HG03432 (cell line): ENCODE data around the gene TENM4.
"Not testable (repeated sequence)": the region's sequence is repeated elsewhere in the genome, so short reads cannot be mapped to it uniquely, and the experiment has no call there.

Experiments used
- ATAC-seq: cut with Tn5 transposase; IDR thresholded peaks from one replicate; pipeline ENCODE4 v1.9.1; 2021; ENCODE audit warnings: mild to moderate bottlenecking, moderate library complexity; ENCODE audit not compliant: unreplicated experiment

Gene TENM4

DNA sequence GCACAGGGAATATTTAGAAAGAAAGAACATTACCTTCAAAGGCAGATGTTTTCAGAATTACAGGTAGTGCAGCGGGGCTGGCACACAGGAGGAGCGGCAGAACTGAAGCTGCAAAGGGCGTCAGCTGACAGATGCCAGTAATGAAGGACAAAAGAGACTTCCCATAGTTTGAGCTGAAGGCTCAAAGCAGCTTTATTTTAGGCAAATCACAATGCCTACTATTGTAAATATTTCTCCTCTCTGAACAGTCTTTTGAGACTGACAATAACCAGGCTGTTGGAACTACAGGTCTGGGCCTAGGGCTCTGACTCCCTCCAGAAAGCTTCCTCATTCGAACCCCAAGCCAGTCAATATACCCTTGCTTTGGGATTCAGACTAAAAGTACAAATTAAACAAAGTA, 609.3 kb downstream of the TENM4 start:
- no peak for ATAC-seq

DNA sequence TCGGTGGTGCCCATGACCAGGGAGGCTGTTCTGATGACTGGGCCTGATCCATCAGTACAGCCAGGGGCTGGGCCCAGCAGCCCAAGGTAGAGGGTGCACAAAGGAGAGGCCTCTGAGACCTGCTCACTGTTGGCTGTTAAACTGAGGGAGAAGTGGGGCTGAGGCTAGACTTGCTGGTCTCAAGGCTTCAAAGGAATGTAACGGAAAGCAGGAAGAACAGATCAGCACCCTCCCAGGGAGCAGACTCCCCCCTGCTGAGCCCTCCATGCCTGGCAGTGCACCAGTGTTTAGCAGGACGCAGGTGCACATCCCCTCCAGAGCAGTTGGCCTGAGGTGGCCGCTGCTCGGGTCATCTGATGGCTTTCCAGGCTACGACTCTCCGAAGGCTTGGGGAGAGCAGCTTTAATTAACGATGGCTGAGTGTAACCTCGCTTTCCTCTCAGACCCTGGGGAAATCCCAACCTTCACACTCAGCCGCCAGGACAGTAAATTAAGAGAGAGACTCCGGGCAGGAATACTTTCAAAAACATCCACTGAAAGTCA, 610.5 kb downstream of the TENM4 start:
- ATAC-seq = no peak

DNA sequence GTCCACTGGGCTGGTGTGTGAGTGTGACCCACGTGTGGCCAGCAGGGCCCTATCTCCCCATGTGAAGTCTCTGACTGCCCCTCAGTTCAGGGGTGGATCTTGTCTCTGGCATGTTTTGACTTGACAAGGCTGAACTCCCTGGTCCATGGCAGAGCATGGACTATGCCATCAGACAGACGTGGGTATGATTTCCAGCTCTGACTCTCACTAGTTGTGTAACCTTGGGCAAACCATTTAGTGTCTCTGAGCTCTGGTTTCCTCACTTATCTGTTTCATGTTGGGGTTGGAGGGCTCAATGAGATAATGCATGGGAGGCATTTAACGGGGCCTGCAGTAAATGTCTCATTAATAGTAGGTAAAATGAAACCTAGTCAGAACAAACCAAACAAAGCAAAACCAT, 611.7 kb downstream of the TENM4 start:
- no peak for ATAC-seq

DNA sequence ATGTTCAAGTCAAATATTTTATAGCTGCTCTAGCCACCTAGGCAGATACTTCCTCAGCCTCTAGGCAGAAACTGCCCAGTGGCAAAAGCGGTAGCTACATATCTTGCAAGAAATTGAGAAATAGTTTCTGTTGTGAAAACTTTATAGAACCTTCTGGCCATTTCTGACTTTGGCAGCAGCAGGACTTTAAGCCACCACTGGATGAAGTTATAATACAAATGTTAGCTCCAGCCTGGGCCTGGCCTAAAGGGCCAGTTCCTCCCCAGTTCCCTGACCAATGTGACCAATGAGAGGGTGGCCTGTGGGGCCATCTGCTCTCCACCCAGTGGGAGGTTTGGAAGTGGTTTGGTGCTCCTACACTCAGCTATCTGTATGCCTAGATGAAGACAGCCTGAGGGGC, 612.2 kb downstream of the TENM4 start:
- ATAC-seq = no peak

DNA sequence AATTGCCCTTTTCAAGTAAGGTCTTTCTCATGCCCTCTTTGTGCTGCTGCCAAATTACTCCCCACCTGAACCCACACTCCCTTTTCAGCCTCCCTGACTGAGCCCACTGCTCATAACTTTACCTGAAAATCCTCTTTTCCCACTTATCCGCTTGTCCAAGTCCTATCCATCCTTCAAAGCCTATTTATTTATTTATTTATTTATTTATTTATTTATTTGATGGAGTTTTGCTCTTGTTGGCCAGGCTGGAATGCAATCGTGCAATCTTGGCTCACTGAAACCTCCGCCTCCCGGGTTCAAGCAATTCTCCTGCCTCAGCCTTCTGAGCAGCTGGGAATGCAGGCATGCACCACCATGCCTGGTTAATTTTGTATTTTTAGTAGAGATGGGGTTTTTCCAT, 613.5 kb downstream of the TENM4 start:
- ATAC-seq = not testable (repeated sequence)

DNA sequence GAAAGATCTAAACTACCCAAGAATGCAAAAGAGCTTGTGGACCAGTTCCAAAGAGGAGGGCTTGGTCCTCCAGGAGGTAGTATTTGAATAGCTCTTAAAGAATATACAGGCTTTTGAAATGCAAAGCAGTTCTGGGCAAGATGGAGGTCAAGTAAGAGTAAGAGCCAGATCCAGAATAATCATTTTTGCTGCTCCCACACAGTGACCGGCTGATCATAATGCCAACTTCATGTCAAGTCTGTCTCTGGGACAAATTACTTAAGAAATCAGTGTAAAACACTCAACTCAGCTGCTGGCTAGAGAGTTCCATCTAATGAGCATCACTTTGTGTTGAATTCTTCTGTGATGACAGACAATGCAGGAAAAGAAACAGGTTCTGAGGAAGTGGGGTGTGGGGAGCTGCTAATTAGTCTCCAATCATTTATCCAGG, 615.2 kb downstream of the TENM4 start:
- ATAC-seq = no peak

DNA sequence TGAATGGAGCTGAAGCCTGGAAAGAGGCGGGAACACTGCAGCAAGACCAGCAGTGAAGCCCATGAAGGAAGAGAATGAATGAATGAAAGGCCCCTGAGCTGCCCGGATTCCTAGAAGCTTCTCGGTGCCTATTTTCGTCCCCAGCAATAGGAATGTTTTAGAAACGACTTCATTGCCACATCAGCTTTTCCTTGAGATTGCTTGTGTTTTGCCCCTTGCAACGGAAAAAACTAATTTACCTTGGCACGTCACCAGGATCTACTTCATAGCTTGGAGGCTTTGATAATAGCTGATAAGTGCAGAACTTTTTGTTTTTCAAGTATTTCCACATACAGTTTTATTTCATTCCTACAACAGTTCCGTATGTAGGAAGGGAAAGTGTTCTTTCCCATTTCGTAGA, 617.2 kb downstream of the TENM4 start:
- no peak for ATAC-seq

DNA sequence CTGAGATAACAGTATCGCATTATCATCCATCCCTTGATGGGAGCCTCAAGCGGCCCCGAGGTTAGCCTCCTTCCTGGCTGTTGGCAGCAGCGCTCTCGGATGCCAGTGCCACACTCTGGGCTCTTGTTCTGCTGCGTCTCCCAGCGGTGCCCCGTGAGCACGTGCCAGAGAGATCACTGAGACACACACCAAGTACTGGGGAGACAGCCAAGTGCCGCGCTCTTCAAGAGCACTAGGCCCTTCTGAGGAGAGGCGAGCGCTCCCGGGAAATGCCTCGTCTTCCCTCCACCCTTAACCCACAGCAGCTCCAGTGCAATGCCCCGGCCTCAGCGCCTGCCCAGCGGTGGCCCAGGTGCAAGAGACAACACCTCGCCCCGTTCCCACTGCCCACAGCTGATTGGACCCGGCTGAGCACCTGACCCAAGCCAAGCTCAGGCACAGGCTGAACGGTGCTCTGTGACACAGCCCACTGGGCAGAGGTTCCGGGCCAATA, 617.9 kb downstream of the TENM4 start:
- no peak for ATAC-seq

DNA sequence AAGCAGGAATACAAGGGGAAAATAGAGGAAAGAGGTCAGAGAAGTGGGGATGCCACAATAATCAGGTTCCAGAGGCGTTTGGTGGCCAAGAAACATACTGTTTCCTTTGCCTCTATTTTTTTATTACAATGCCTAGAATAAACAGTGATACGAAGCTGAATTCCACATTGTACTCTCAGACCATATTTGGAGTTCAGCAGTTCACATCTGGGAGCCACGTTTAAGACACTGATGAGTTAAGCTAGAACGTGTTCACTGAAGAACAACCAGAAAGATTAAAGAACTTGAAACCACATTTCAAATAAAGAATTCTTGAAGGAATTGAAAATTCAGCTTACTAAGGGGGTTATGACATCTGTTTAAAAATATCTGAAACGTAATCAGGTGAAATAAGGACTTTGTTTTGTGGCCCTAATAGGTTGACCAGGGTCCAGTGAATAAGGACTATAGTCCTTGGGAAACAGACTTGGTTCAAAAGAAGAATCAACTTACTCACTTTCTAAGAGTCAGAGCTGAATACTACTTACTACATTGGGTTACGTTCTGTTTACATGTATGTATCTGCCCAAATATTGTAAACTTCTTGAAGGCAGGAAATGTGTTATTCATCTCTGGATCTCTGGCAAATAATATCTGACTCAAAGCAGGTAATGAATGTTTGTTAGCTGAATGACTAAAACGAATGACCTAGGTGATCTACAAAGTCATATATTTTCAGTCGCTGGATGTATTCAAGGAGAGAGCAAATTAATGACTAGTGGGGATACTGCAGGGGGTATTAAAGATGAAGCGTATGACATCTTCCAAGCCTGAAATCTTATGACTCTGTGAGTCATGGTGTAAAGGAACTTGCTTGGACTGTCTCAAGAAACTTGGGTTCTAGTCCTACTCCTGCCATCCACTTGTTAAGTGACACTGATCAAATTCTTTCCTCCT, 619.2 kb downstream of the TENM4 start:
- ATAC-seq = no peak

DNA sequence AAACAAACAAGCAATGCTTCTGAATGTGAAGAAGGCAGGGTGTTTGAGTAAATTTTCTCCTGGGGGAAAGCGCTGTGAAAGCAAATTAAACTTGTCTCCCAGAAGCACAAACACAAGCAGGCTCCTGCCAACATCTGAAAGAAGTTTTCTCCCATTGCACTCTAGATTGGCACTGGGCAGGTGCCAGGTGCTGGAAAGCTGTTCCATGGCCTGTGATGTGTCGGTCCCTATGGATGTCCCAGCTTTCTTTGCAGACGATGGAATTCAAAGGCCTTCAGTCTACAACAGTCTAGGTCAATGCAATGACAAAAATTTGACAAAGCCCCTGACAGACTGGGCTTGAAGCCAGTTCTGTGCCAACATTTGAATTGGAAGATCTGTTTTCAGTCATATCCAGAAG, 620.1 kb downstream of the TENM4 start:
- no peak for ATAC-seq

DNA sequence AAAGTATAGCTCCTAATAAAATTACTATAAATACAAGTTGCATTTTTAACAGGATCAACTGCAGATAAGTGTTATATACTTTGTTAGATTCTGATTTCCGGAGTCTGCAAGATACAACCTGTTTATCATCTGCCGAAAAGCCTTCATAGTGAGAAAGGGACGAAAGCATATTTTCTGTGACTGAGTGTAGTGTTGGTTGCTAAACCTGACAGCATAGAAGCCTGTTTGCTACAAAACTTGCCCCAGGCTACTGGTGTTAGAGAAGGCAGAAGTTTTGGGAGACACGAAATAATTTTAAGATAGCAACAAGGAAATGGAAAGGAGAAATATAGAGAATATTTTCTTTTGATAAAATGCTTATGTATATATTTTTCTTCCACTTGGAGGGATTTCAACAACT, 622.6 kb downstream of the TENM4 start:
- ATAC-seq = no peak

DNA sequence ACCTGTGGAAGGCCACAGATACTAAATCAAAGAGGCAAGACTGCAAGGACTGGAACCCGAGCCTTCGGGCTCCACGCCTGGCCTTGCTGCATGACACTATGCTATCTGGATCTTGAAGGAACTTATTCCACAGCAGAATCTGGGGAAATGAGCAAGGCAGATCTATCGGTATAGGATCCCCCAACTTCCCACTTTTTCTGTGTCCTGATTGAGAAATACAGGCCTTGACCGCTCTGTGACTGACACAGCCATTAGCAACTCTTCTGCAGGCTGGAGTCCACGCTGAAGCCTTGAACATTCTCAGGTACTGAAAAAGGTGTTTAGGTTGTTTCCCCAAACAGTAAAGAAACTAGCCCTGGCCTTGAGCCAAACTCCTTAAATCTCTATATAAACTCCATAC, 625.0 kb downstream of the TENM4 start:
- ATAC-seq = no peak

DNA sequence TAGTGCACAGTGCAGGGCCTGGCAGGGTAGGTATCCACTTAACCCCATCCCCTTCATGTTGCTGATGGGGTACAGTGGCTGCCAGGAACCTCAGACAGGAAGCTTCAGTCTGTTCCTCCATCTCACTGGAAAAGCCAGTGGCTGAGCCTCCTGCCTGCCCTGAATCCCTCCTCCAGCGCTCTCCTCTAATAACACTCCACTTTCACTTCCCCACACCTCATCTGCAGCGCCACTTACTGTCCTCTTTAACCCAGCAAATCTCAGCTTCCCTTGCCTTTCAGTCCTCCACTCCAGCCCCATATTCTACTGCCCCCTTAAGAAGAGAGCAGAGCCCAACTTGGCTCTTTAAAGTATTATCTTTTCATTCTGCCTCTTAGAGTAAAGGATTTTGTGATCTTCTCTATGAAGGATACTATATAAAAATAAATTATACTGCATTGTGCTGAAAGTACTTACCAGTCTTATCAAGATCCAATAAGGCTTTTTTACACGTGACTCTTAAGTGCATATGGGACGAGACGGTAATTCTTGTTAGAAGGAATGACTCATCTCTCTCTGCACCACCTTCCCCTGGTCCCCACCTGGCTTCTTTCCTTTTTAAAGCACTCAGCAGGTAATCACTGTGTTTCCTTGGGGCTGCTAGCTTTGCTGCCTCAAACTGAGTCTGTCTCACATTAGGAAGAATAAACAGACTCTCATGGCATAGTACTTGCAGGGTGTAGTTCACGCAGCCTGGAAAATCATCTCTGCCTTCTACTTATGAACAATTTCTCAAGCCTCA, 628.1 kb downstream of the TENM4 start:
- no peak for ATAC-seq

DNA sequence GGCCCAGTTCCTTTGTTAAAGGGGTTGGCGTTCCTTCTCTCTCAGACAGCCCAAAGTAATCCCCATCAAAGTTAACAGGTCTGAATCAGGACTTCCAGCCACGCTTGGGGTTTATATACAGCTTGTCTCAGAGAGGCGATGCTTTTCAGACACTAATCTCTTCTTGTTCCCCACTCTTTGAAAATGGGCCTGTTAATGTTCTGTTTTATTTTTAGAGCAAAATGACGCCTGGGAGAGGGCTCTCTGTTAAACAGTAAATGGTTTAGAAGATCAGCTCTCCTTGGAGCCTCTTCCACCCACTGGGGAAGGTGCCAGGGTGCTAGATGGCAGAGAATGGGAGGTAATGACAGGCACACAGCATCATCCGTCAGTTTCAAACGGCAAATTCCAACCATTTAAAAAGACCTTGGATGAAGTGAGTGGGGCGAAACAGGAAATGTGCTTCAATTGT, 630.2 kb downstream of the TENM4 start:
- no peak for ATAC-seq

DNA sequence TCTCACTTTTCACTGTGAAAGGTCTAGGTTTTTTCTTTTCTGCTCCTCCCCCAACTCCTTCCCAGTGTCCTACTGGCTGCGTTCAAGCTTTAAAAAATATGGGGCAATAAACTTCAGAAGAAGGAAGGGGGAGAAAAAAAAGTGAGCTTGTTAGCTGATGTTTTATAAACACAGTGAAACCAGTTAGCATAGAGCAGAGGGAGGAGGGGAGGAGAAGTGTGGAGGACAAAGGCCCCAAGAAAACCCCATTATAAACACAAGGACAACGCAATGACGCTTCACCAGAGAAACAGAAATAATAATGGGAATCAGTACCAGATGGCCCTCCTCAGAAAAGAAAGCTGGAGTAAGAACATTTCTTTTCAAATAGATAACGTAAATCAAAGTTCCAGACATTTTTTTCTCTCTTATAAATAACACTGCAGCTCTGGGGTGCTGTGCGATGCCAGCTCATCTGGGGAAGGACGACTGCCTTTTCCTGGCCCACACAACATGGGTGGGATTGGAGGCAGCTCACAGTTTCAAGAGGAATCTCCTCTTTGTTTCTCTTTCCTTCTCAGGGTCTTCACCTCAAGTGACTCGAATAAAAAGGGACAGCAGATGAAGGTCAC, 630.8 kb downstream of the TENM4 start:
- no peak for ATAC-seq

DNA sequence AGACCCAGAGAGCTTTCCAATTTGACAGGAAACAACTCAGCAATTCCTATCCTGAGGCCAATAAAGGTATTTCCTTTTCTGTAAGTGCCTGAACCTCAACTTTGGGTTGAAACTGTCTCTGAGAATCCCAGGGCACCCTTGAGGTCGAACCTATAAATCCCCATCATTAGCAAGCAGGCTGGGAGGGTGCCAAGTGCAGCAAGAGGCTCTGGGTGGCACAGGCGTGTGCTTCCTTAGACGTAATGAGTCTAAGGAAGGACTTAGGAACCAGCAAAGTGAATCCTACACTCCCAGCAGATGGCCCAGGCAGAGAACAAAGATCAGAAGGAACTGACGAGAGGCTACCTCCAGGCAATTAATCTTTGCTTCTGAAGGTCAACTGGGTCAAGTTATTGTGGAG, 631.9 kb downstream of the TENM4 start:
- no peak for ATAC-seq

DNA sequence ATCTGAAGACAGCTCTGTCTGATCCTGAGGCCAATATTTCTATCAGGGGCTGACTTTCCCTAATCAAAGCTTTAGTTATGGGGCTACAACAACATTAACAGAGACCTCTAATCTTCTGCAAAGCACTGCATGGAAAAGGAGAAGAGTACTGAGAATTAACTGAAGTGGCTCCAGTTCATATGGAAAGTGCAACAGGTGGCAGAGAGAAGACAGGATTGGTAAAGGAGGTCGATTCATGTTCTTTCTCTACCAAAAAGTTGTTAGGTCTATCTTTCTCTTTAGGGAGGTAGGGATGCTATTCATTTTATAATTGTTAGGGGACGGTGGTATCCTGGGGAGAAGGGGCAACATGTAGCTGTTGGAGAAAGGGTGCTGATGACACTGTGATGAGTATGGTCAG, 633.5 kb downstream of the TENM4 start:
- no peak for ATAC-seq

DNA sequence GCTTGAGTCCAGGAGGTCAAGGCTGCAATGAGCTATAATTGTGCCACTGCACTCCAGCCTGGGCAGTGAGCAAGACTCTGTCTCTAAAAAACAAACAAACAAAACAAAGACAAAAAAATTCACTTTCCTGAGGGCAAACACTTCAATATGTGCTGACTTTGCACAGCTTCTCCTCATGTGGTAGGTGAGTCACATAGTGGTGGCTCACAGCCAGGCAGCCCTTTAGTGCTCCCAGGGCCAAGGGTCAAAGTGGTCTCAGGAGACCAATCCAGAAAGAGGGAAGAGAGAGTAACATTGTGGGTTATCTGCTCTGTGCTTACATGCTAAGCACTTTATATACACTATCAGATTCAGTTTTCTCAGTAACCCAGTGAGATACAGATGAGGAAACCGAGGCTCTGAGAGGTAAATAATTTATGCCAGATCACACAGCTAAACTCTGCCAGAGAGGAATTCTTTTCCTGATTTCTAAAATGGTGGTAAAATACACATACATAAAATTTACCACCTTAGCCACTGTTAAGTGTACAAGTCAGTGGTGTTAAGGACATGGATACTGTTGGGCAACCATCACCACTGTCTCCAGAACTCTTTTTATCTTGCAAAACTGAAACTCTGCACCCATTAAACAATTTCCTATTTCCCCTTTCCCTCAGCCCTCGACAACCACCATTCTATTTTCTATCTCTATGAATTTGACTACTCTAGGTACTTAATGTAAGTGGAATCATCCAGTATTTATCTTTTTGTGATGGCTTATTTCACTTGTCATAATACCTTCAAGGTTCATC, 634.4 kb downstream of the TENM4 start:
- no peak for ATAC-seq

DNA sequence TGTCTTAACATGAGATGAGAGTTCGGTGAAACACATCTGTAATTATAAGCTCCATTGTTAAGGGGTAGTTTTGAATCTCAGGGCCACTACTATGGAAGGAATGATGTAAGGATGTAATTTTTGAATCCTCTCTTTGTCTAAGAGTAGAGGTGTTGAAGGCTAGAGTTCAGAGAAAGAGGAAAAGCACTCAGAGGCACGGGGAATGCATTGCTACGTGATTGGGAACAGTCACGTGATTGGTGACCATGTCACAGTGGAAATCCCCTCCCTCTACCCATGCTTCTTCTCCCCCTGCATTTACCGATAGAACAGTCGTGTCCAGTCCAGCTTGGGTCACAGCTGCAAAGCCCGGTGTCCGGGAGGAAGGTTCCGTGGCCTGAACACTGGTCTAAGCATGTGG, 635.8 kb downstream of the TENM4 start:
- no peak for ATAC-seq

DNA sequence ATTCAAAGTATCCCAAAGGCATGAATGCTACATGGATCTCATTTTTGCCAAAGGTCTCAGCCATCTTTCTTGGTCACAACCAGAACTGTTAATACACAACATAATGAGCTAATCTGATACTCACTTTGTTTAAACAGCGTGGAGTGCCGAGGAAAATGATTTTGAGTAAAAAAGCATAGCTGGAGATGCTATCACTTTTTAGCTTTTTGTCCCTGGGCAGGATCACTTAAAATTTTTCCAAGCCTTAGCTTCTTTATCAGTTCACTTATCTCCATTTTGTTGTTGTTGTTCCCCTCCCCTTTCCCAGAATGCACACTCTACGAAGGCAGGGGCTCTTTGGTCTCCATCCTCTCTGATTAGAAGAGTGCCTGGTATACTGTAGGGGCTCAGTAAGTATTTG, 636.8 kb downstream of the TENM4 start:
- ATAC-seq = no peak
